GM12878 (cell line): ENCODE results near the gene C4orf36. TPM values are rescaled to one million over a fixed set of nuclear protein-coding genes. Genes with fewer than 3 reads are reported as not detected.

Experiments
- BHLHE40 ChIP-seq, 2 experiments: fragments of 450-650 bp in 1 of 2; IDR thresholded peaks; 2 replicates each; pipeline ENCODE4 v1.6.1; 2011 to 2017; ENCODE audit warnings: low read depth in 2 of 2, borderline replicate concordance in 1 of 2, improper control_type of control experiment in 1 of 2, low read length in 1 of 2, mild to moderate bottlenecking in 1 of 2
- CREB1 ChIP-seq: IDR thresholded peaks from 2 replicates; pipeline ENCODE4 v1.6.1; 2012; ENCODE audit warnings: low read depth, mild to moderate bottlenecking, inconsistent platforms
- CTCF ChIP-seq, 3 experiments: IDR thresholded peaks in 2 of 3; conservative IDR thresholded peaks in 1 of 3; 2 replicates each; pipeline ENCODE4 v1.5.1; 2011; ENCODE audit warnings: low read depth in 3 of 3, low read length in 3 of 3, mild to moderate bottlenecking in 3 of 3, control low read depth in 2 of 3, moderate library complexity in 2 of 3, inconsistent platforms in 1 of 3, mixed read lengths in 1 of 3; ENCODE audit not compliant: control insufficient read depth in 2 of 3, insufficient read depth in 1 of 3; ENCODE audit errors: extremely low read depth in 1 of 3
- ELK1 ChIP-seq: IDR thresholded peaks from 2 replicates; pipeline ENCODE4 v1.6.1; 2012; ENCODE audit warnings: low read depth, low read length, improper control_type of control experiment
- GABPA ChIP-seq: IDR thresholded peaks from 2 replicates; pipeline ENCODE4 v1.6.1; 2014; ENCODE audit warnings: antibody characterized with exemption, low read depth, mild to moderate bottlenecking, inconsistent platforms
- HDAC2 ChIP-seq: fragments of 200-600 bp; sonication (generic); IDR thresholded peaks from 2 replicates; pipeline ENCODE4 v1.6.1; 2017
- NFXL1 ChIP-seq: fragments of 450-650 bp; IDR thresholded peaks from 2 replicates; pipeline ENCODE4 v1.6.1; 2017; ENCODE audit warnings: antibody characterized with exemption, mild to moderate bottlenecking, borderline replicate concordance
- PAX5 ChIP-seq: IDR thresholded peaks from 2 replicates; pipeline ENCODE4 v1.6.1; 2011; ENCODE audit warnings: low read depth, low read length, borderline replicate concordance
- PKNOX1 ChIP-seq: fragments of 450-650 bp; IDR thresholded peaks from 2 replicates; pipeline ENCODE4 v1.6.1; 2016; ENCODE audit warnings: mild to moderate bottlenecking
- POLR2AphosphoS2 ChIP-seq: IDR thresholded peaks from 2 replicates; pipeline ENCODE4 v1.6.1; 2011; ENCODE audit warnings: low read depth, mild to moderate bottlenecking, low read length, improper control_type of control experiment, moderate library complexity
- SKIL ChIP-seq: fragments of 450-650 bp; IDR thresholded peaks from 2 replicates; pipeline ENCODE4 v1.6.1; 2017; ENCODE audit warnings: mild to moderate bottlenecking, low read depth, inconsistent platforms; ENCODE audit not compliant: poor library complexity, severe bottlenecking
- SMAD1 ChIP-seq: fragments of 450-650 bp; IDR thresholded peaks from 2 replicates; pipeline ENCODE4 v1.6.1; 2018; ENCODE audit warnings: mild to moderate bottlenecking, low read depth; ENCODE audit not compliant: partially characterized antibody
- SRF ChIP-seq, 2 experiments: IDR thresholded peaks; 2 replicates each; pipeline ENCODE4 v1.6.1; 2011; ENCODE audit warnings: low read depth in 2 of 2, low read length in 2 of 2, mild to moderate bottlenecking in 1 of 2, moderate library complexity in 1 of 2
- ZBED1 ChIP-seq: IDR thresholded peaks from 2 replicates; pipeline ENCODE4 v1.6.1; 2016; ENCODE audit warnings: borderline replicate concordance
- ZBTB40 ChIP-seq: fragments of 450-650 bp; IDR thresholded peaks from 2 replicates; pipeline ENCODE4 v1.6.1; 2016; ENCODE audit warnings: mild to moderate bottlenecking, moderate library complexity, borderline replicate concordance
- polyA plus RNA-seq, 11 experiments: library from polyadenylated mRNA; depleted of rRNA in 4 of 11; unstranded in 6 of 11; stranded (reverse) in 5 of 11; fragments of >200 nt; fragmentation: Nextera tagmentation in 4 of 11; fragmentation: Illumina TruSeq in 1 of 11; extraction: Ambion mirVana in 4 of 11; extraction: Trizol in 1 of 11; gene quantifications; 1 replicate in 1 of 11; 2 replicates in 10 of 11; pipeline versions ENCODE4 v1.2.1 to v1.2.3, GENCODE V29; 2011 to 2016; ENCODE audit warnings: inconsistent platforms in 2 of 11, missing spikeins in 2 of 11, low read depth in 1 of 11
- total RNA-seq, 4 experiments: library from RNA; depleted of rRNA in 3 of 4; stranded (reverse); fragments of >200 nt in 3 of 4; fragmentation: Illumina TruSeq in 1 of 4; extraction: Trizol in 1 of 4; gene quantifications; 2 replicates each; pipeline versions ENCODE4 v1.2.1 to v1.2.3, GENCODE V29; 2013 to 2021

Gene C4orf36
- total and polyA plus RNA-seq, 10 of the 15 experiments (the other 5 are each of a cell fraction or from before 2014, with no cell fraction given) = 0.35 to 2.7 (median 1.3) TPM; not detected in 2

GRCh38 chr4:86939729-86940575 is 47.7 kb upstream of the C4orf36 start (continued):
- TF ChIP-seq SMAD1 = no peak
- TF ChIP-seq PAX5 = 0 out of 2 replicates have a peak, but pooled peaks have one; percentile 74
- peak; percentile 61; the same call in 1 of the 2 replicates for TF ChIP-seq ZBED1
- TF ChIP-seq POLR2AphosphoS2 = no peak
- TF ChIP-seq PKNOX1 = peak; percentile 62
- peak; percentile 51 to 59; a peak in 2 of 4 replicates for TF ChIP-seq BHLHE40 (IDR thresholded peaks at IDR 0.05; ENCODE audit: borderline replicate concordance in 1 of 2, low read depth in 2 of 2, low read length in 1 of 2)
- TF ChIP-seq CREB1 = 0 out of 2 replicates have a peak, but pooled peaks have one; percentile 39
- no peak for TF ChIP-seq CTCF (IDR thresholded peaks at IDR 0.05 in 2 of 3, conservative IDR thresholded peaks at IDR 0.05 in 1 of 3; ENCODE audit: control insufficient read depth in 2 of 3, extremely low read depth in 1 of 3, insufficient read depth in 1 of 3, low read depth in 3 of 3, low read length in 3 of 3)
- no peak for TF ChIP-seq NFXL1
- no peak for TF ChIP-seq HDAC2
- no peak for TF ChIP-seq ELK1
- TF ChIP-seq ZBTB40 = no peak
- peak; percentile 45; the same call in 1 of the 2 replicates for TF ChIP-seq GABPA
- no peak for TF ChIP-seq SRF (IDR thresholded peaks at IDR 0.05; ENCODE audit: low read depth in 2 of 2, low read length in 2 of 2)
- TF ChIP-seq SKIL = peak; percentile 94
